ENCODE measurements around the gene SV2B.
"Not testable (repeated sequence)": the region's sequence is repeated elsewhere in the genome, so short reads cannot be mapped to it uniquely, and the experiment has no call there.

SV2B gene

DNA sequence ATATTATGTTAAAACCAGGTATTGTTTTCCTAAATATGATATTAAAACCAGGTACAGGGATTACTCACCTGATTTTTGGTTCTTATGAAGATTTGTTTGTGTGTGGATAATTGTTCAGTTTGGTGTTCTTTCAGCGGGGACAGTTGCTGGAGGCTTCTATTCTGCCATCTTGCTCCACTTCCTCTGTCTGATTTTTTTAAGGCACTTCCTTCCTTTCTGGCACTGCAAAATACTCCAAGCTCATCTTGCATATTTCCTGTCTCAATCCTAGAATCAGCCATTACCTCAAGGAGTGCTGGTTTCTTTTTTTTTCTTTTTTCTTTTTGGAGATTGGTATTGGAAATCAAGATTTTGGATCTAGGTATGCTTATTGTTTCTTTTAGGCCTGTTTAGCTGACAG is 229.9 kb downstream of the SV2B start:
- no peak for DNase-seq

DNA sequence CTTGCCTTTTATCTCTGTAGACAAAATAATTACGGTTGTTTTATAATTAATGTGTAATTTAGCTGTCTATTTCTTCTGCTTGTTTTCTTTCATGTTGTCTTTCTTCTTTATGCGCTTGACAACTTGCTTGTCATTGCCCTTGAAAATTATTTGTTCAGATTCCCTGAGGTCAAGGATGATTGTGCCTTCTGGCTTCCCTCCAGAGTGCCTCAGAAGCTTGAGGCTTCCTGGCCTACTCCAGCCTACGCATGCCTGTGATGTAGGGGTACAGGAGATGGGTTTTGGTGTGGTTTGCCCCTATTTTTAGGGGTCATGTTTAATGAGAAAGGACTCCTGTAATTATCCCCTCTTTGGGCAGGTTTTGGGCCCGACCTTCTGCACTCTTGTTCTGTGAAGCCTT is 231.5 kb downstream of the SV2B start:
- DNase-seq = no peak

DNA sequence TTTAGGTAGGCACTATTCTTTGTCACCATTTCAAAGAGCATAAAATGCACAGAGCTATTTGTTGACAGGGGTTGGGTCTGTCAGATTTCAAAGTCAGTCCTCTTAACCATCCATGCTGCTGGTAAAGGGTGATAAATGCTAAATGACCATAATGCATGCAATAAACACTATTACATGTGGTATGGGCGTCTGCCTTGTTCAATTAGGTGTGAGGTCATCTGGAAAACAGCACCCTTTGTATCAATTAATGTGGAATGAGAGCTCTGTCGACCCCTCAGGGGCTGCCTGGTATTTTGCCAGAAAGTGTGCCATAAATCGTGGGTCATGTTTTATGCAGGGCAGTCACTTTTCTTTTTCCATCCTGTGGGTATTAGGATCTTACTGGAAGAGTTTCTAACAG is 235.6 kb downstream of the SV2B start:
- no peak for DNase-seq

DNA sequence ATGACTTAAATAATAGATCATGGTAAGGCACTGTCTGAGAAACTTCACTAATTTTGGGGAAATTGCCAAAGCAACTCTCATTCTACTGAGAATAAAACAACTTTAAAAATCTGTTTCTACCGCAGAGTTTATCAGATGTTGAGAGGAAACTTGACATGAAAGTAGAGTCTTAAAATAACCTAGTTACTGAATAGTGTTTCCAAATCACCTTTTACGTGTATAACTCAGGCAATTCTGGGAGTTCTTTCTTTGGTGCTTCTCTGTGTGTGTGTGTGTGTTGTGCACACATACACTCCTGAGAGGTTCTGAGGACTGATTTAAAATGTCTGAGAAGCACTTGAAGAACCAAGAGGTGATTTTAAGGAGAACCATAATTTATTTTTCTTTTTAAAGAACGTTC is 236.6 kb downstream of the SV2B start:
- DNase-seq = no peak

DNA sequence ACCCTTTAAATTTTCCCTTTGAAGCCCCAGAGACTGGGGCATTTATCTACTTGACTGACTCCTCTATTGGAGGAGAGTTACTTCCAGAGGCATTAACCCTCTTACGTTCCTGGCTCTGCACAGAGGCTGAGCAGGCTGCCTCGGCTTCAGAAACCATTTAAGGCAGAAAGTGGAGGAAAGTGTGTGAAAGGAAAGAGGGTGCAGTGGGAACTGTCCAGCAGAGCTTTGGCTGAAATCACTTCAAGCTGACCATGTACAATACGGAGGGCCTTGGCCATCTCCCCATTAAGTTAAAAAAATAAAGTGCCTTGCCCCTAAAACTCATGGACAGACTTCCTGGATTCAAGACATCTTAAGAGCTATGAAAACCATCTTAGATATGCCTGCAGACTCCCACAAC is 238.7 kb downstream of the SV2B start:
- DNase-seq = no peak

DNA sequence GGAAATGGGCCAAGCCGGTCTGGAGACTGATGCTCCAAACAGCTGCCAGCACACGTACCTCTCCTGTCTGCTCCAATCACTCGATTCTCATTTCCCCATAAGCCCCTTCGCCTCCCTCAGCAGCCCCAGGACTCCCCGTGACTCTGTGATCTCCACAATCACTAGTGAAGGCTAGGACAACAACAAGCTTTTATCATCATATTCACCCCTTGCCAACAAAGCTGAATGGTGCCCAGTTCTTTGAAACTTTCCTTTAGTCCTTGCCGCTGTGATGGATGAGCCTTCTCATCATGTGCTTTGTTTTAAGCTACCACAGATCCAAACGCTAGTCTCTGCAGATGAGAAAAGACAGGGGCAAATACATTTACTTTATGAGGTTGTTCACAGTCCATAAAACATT is 242.0 kb downstream of the SV2B start:
- no peak for DNase-seq

DNA sequence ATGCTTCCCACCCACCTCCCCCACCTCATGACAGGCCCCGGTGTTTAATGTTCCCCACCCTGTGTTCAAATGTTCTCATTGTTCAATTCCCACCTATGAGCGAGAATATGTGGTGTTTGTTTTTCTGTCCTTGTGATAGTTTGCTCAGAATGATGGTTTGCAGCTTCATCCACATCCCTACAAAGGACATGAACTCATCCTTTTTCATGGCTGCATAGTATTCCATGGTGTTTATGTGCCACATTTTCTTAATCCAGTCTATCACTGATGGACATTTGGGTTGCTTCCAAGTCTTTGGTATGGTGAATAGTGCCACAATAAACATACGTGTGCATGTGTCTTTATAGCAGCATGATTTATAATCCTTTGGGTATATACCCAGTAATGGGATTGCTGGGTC is 244.9 kb downstream of the SV2B start:
- DNase-seq = not testable (repeated sequence)

DNA sequence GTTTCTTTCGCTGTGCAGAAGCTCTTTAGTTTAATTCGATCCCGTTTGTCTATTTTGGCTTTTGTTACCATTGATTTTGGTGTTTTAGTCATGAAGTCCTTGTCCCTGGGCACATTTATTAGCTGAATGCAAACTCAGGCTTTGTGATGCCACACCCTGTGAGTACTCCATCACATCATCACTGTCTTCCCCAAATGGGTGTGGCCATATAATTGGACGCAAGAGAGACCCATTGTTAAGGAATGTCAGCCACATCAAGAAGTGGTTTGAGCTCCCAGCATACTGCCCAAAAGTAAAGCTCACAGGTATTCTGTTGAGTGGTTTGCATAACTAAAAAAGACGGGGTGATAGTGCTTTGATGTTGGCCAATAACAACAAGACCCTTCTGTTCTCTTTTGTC is 245.7 kb downstream of the SV2B start:
- no peak for DNase-seq

DNA sequence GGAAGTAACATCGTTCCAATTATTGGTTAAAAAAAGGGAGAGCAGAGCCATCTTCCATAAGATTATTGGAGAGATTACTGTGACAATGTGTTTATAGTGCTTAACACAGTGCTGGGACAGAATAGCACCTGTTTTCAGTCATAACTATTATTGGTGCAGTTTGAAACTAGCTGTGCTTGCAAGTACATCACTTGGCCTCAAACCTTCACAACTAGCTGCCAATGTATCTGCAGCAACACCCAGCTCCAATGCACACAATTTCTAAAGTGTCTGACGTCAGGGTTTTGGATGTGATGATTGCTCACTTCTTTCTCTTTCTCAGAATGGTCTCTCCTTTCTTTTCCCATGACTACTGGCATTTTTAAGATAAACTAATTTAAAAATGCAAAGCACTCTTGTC is 246.2 kb downstream of the SV2B start:
- no peak for DNase-seq

DNA sequence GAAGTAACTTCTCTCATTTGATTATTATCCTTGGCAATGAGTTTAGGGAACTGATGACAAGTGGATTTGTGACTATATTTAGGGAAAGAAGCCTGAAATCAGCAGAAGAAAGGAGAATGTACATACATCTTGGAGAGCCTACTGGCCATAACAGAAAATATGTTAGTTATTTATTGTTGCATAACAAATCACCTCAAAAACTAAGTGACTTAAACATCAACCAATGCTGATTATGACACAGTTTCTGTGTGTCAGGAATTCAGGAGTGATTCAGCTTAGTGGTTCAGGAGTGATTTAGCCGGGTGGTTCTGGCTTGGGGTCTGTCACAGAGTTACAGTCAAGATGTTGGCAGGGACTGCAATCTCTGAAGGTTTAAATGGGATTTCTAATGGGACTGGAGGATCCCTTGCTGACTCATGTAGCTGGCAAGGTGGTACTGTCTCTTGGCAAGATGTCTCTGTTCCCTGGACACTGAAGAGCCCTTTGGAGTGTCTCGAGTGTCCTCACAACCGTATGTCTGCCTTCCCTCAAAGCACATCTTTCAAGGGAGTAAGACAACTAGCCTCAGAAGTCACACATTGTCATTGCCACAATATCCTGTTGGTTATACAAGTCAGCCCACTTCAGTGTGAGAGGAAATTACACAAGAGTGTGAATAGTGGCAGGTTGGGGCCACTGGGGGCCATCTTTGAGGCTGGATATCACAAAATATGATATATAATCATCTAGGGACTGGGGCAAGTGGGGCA is 248.9 kb downstream of the SV2B start:
- no peak for DNase-seq
